ENCODE results near the gene TTC39B.

Gene TTC39B

GRCh38 chr9:15160673-15161072 is 146.3 kb downstream of the TTC39B start:
- no peak for DNase-seq

- DNase-seq: no peak
These were observed 149.0 kb downstream of the TTC39B start for GRCh38 chr9:15158064-15158463.

GRCh38 chr9:15157381-15157780 is 149.6 kb downstream of the TTC39B start:
- DNase-seq: no peak

GRCh38 chr9:15156241-15156640 is 150.8 kb downstream of the TTC39B start:
- DNase-seq: no peak

- no peak for DNase-seq
These were observed 151.2 kb downstream of the TTC39B start for GRCh38 chr9:15155826-15156225.

GRCh38 chr9:15155323-15155722 is 151.7 kb downstream of the TTC39B start:
- no peak for DNase-seq

- no peak for DNase-seq
These were observed 152.3 kb downstream of the TTC39B start for GRCh38 chr9:15154677-15155076.

GRCh38 chr9:15153961-15154360 is 153.1 kb downstream of the TTC39B start:
- no peak for DNase-seq

GRCh38 chr9:15150939-15151338 is 156.1 kb downstream of the TTC39B start:
- no peak for DNase-seq

- no peak for DNase-seq
These were observed 157.6 kb downstream of the TTC39B start for GRCh38 chr9:15149450-15149849.

GRCh38 chr9:15146268-15146700 is 160.7 kb downstream of the TTC39B start:
- peak; percentile 89 for DNase-seq

- no peak for DNase-seq
These were observed 162.4 kb downstream of the TTC39B start for GRCh38 chr9:15144622-15145061.

- DNase-seq: peak; percentile 25
These were observed 164.0 kb downstream of the TTC39B start for GRCh38 chr9:15142878-15143534.

GRCh38 chr9:15140051-15140450 is 167.0 kb downstream of the TTC39B start:
- DNase-seq: no peak

GRCh38 chr9:15139469-15139868 is 167.5 kb downstream of the TTC39B start:
- no peak for DNase-seq

GRCh38 chr9:15138357-15138686 is 168.7 kb downstream of the TTC39B start:
- no peak for DNase-seq

- no peak for DNase-seq
These were observed 169.2 kb downstream of the TTC39B start for GRCh38 chr9:15137658-15138356.

GRCh38 chr9:15137089-15137488 is 169.9 kb downstream of the TTC39B start:
- DNase-seq: no peak

GRCh38 chr9:15136646-15137045 is 170.4 kb downstream of the TTC39B start:
- DNase-seq: no peak

- peak; percentile 77 for DNase-seq
These were observed 171.7 kb downstream of the TTC39B start for GRCh38 chr9:15135164-15135792.

- DNase-seq: no peak
These were observed 173.5 kb downstream of the TTC39B start for GRCh38 chr9:15133488-15133887.

GRCh38 chr9:15132091-15132490 is 174.9 kb downstream of the TTC39B start:
- no peak for DNase-seq

GRCh38 chr9:15131094-15131493 is 175.9 kb downstream of the TTC39B start:
- DNase-seq: no peak

- DNase-seq: no peak
These were observed 179.2 kb downstream of the TTC39B start for GRCh38 chr9:15127831-15128230.

Measured in NCI-H1436 (cell line).